ENCODE results near the gene TMEM42. TPM values are rescaled to one million over a fixed set of nuclear protein-coding genes. Genes with fewer than 3 reads are reported as not detected.

TMEM42 gene
- total and polyA plus RNA-seq, 2 of the 13 experiments (the other 11 are each of a cell fraction or from before 2014, with no cell fraction given), result 5.5 to 24.5 TPM

DNA sequence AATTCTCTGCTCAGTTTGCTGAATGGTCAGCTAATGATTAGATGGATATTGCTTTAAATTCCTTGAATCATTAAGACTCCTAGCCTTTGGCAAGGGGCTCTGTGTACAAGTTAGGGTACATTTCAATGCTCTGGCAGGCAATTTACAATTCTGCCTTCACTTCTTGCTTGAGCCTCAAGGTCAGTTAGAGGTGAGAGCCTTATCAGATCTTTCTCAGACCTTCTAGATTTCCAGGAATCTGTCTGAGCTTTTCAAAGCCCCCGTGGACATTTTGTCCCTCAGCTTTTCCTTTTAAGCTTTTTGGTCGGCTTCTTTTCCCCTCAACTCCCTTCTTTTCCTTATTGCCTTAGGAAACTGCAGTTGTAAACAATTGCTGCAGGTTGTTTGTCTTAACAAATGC, 47.4 kb downstream of the TMEM42 start:
- TF ChIP-seq POLR2G (IDR thresholded peaks at IDR 0.05; ENCODE audit: low read depth, low read length) (no peak), ZFP1 (CRISPR knock-in tag; IDR thresholded peaks at IDR 0.05) (no peak), HHEX (CRISPR knock-in tag; IDR thresholded peaks at IDR 0.05) (no peak), ZNF557 (CRISPR knock-in tag; IDR thresholded peaks at IDR 0.05) (no peak), FOXA3 (CRISPR knock-in tag; IDR thresholded peaks at IDR 0.05) (no peak)
- DNase-seq (ENCODE audit: low spot score), result no peak
- intact Hi-C loops (cut with micrococcal nuclease; ENCODE audit: unreplicated experiment), result no loop called here
- Histone ChIP-seq H3K4me3 (replicated peaks in 1 of 3; ENCODE audit: insufficient read depth in 1 of 3, low read depth in 2 of 3, low read length in 3 of 3) (no peak overlapping the region), H3K27ac (ENCODE audit: extremely low read length, insufficient read depth, low read length) (no peak overlapping the region), H3K79me2 (ENCODE audit: insufficient read depth, low read length) (no peaks in the 10 kb centered on the region), H3K4me1 (ENCODE audit: insufficient read depth, low read length) (no peaks in the 10 kb centered on the region), H3K27me3 (ENCODE audit: control insufficient read depth in 1 of 2, insufficient read depth in 2 of 2, low read length in 2 of 2) (no peaks in the 10 kb centered on the region), H2AFZ (ENCODE audit: low read length) (no peak overlapping the region), H3K36me3 (replicated peaks in 1 of 2; ENCODE audit: control insufficient read depth in 1 of 2, insufficient read depth in 2 of 2, low read length in 2 of 2) (no peaks in the 10 kb centered on the region), H3K4me2 (ENCODE audit: low read depth, low read length) (no peak overlapping the region), H4K20me1 (ENCODE audit: insufficient read depth, low read length) (no peaks in the 10 kb centered on the region), H3K9ac (ENCODE audit: insufficient read depth, low read depth, low read length) (no peak overlapping the region), H3K9me3 (ENCODE audit: low read length) (no peaks in the 10 kb centered on the region)
- BruUV-seq (replicated peaks), result no TSS peak
- CTCF ChIA-PET (ENCODE audit: low intra/inter-chr PET ratio, low total read pairs), result no interaction called here
- 4% methylated on average over 2 of the region's 2 CpGs for WGBS (ENCODE audit: low lambda C conversion rate)
- no peak for ATAC-seq
- POLR2A ChIA-PET, result no interaction called here
- FAIRE-seq, result no peak
- in situ Hi-C loops (cut with HindIII; ENCODE audit: extremely low pct_ligation_motif_present, low pct_unique_long_range_greater_than_20kb), result no loop called here

DNA sequence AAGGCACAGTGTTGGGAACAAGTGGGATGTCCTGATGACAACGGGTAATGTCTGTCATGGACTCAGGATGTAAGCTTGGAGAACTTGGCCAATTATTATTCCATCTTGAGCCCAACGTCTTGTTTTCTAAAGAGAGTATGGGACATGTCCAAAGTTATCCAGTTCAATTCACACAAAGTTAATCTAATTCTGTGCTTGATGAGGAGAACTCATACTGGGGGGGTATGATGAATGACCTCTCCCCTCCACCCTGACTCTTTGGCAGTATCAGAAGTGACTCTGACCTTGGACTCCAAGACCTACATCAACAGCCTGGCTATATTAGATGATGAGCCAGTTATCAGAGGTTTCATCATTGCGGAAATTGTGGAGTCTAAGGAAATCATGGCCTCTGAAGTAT, 49.0 kb downstream of the TMEM42 start:
- Histone ChIP-seq H3K27ac (ENCODE audit: extremely low read length, insufficient read depth, low read length) (no peak overlapping the region), H3K4me1 (ENCODE audit: insufficient read depth, low read length) (no peaks in the 10 kb centered on the region), H3K4me2 (ENCODE audit: low read depth, low read length) (no peak overlapping the region), H3K4me3 (replicated peaks in 1 of 3; ENCODE audit: insufficient read depth in 1 of 3, low read depth in 2 of 3, low read length in 3 of 3) (no peak overlapping the region), H3K36me3 (replicated peaks in 1 of 2; ENCODE audit: control insufficient read depth in 1 of 2, insufficient read depth in 2 of 2, low read length in 2 of 2) (no peaks in the 10 kb centered on the region), H3K9me3 (ENCODE audit: low read length) (no peaks in the 10 kb centered on the region), H3K27me3 (ENCODE audit: control insufficient read depth in 1 of 2, insufficient read depth in 2 of 2, low read length in 2 of 2) (no peaks in the 10 kb centered on the region), H4K20me1 (ENCODE audit: insufficient read depth, low read length) (no peaks in the 10 kb centered on the region), H2AFZ (ENCODE audit: low read length) (no peak overlapping the region), H3K79me2 (ENCODE audit: insufficient read depth, low read length) (no peaks in the 10 kb centered on the region), H3K9ac (ENCODE audit: insufficient read depth, low read depth, low read length) (no peak overlapping the region)
- FAIRE-seq (no peak), DNase-seq (ENCODE audit: low spot score) (no peak), ATAC-seq (no peak)
- WGBS (ENCODE audit: low lambda C conversion rate), result 60% methylated on average over 3 of the region's 3 CpGs
- CTCF ChIA-PET (ENCODE audit: low intra/inter-chr PET ratio, low total read pairs), result no interaction called here
- intact Hi-C loops (cut with micrococcal nuclease; ENCODE audit: unreplicated experiment) (no loop called here), in situ Hi-C loops (cut with HindIII; ENCODE audit: extremely low pct_ligation_motif_present, low pct_unique_long_range_greater_than_20kb) (no loop called here)
- POLR2A ChIA-PET, result no interaction called here
- BruUV-seq (replicated peaks), result no TSS peak
- no peak for TF ChIP-seq TEAD2 (CRISPR knock-in tag; IDR thresholded peaks at IDR 0.05)
- no peak for TF ChIP-seq ZNF570 (CRISPR knock-in tag; IDR thresholded peaks at IDR 0.05; ENCODE audit: borderline replicate concordance)
- no peak for TF ChIP-seq KDM4B (CRISPR knock-in tag; IDR thresholded peaks at IDR 0.05)
- no peak for TF ChIP-seq NR2C2 (CRISPR knock-in tag; IDR thresholded peaks at IDR 0.05; ENCODE audit: borderline replicate concordance)
- no peak for TF ChIP-seq ZNF207 (IDR thresholded peaks at IDR 0.05; ENCODE audit: borderline replicate concordance)
- TF ChIP-seq, protein P1, sequence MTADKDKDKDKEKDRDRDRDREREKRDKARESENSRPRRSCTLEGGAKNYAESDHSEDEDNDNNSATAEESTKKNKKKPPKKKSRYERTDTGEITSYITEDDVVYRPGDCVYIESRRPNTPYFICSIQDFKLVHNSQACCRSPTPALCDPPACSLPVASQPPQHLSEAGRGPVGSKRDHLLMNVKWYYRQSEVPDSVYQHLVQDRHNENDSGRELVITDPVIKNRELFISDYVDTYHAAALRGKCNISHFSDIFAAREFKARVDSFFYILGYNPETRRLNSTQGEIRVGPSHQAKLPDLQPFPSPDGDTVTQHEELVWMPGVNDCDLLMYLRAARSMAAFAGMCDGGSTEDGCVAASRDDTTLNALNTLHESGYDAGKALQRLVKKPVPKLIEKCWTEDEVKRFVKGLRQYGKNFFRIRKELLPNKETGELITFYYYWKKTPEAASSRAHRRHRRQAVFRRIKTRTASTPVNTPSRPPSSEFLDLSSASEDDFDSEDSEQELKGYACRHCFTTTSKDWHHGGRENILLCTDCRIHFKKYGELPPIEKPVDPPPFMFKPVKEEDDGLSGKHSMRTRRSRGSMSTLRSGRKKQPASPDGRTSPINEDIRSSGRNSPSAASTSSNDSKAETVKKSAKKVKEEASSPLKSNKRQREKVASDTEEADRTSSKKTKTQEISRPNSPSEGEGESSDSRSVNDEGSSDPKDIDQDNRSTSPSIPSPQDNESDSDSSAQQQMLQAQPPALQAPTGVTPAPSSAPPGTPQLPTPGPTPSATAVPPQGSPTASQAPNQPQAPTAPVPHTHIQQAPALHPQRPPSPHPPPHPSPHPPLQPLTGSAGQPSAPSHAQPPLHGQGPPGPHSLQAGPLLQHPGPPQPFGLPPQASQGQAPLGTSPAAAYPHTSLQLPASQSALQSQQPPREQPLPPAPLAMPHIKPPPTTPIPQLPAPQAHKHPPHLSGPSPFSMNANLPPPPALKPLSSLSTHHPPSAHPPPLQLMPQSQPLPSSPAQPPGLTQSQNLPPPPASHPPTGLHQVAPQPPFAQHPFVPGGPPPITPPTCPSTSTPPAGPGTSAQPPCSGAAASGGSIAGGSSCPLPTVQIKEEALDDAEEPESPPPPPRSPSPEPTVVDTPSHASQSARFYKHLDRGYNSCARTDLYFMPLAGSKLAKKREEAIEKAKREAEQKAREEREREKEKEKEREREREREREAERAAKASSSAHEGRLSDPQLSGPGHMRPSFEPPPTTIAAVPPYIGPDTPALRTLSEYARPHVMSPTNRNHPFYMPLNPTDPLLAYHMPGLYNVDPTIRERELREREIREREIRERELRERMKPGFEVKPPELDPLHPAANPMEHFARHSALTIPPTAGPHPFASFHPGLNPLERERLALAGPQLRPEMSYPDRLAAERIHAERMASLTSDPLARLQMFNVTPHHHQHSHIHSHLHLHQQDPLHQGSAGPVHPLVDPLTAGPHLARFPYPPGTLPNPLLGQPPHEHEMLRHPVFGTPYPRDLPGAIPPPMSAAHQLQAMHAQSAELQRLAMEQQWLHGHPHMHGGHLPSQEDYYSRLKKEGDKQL (CRISPR knock-in tag; IDR thresholded peaks at IDR 0.05; ENCODE audit: low read depth), result no peak
- no peak for TF ChIP-seq ZNF552 (CRISPR knock-in tag; IDR thresholded peaks at IDR 0.05; ENCODE audit: borderline replicate concordance)
- TF ChIP-seq, protein P2, sequence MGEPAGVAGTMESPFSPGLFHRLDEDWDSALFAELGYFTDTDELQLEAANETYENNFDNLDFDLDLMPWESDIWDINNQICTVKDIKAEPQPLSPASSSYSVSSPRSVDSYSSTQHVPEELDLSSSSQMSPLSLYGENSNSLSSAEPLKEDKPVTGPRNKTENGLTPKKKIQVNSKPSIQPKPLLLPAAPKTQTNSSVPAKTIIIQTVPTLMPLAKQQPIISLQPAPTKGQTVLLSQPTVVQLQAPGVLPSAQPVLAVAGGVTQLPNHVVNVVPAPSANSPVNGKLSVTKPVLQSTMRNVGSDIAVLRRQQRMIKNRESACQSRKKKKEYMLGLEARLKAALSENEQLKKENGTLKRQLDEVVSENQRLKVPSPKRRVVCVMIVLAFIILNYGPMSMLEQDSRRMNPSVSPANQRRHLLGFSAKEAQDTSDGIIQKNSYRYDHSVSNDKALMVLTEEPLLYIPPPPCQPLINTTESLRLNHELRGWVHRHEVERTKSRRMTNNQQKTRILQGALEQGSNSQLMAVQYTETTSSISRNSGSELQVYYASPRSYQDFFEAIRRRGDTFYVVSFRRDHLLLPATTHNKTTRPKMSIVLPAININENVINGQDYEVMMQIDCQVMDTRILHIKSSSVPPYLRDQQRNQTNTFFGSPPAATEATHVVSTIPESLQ (CRISPR knock-in tag; conservative IDR thresholded peaks at IDR 0.05), result no peak
- TF ChIP-seq TAF1 (CRISPR knock-in tag; IDR thresholded peaks at IDR 0.05), result no peak
- no peak for TF ChIP-seq ZNF777 (CRISPR knock-in tag; IDR thresholded peaks at IDR 0.05)
